Neural crest cell (in vitro differentiated cells): ENCODE measurements around the gene TAF4. TPM values are rescaled to one million over a fixed set of nuclear protein-coding genes. Genes with fewer than 3 reads are reported as not detected.

Experiments
- DNase-seq: peaks from one replicate; pipeline ENCODE4 v3.0.0; 2021; ENCODE audit warnings: low read depth, mixed read lengths, low spot score
- H3K27ac Mint-ChIP-seq: one replicate; pipeline ENCODE4 v1.8.0; 2021; ENCODE audit warnings: mild to moderate bottlenecking, mixed read lengths; ENCODE audit not compliant: unreplicated experiment
- H3K27me3 Mint-ChIP-seq: 2 replicates; pipeline ENCODE4 v1.8.0; 2021; ENCODE audit warnings: low read depth, mild to moderate bottlenecking, mixed read lengths
- H3K36me3 Mint-ChIP-seq: 2 replicates; pipeline ENCODE4 v1.8.0; 2021; ENCODE audit warnings: low read depth, mild to moderate bottlenecking, mixed read lengths
- H3K4me1 Mint-ChIP-seq: 2 replicates; pipeline ENCODE4 v1.8.0; 2021; ENCODE audit warnings: mixed read lengths
- H3K4me3 Mint-ChIP-seq: one replicate; pipeline ENCODE4 v1.8.0; 2021; ENCODE audit warnings: mild to moderate bottlenecking, mixed read lengths
- H3K9me3 Mint-ChIP-seq: 2 replicates; pipeline ENCODE4 v1.8.0; 2021; ENCODE audit warnings: mixed read lengths
- total RNA-seq: library from RNA; stranded (reverse); gene quantifications from 2 replicates; pipeline ENCODE4 v1.2.1, GENCODE V29; 2021
- TF ChIP-seq, protein P1 (sequence below): fragments of 200-600 bp; sonication (generic); conservative IDR thresholded peaks from 2 replicates; pipeline ENCODE4 v1.5.0; 2021; ENCODE audit warnings: antibody characterized with exemption, mild to moderate bottlenecking

TAF4 gene
- total RNA-seq, 1 donor from 2014 or later = 33.6 TPM

DNA sequence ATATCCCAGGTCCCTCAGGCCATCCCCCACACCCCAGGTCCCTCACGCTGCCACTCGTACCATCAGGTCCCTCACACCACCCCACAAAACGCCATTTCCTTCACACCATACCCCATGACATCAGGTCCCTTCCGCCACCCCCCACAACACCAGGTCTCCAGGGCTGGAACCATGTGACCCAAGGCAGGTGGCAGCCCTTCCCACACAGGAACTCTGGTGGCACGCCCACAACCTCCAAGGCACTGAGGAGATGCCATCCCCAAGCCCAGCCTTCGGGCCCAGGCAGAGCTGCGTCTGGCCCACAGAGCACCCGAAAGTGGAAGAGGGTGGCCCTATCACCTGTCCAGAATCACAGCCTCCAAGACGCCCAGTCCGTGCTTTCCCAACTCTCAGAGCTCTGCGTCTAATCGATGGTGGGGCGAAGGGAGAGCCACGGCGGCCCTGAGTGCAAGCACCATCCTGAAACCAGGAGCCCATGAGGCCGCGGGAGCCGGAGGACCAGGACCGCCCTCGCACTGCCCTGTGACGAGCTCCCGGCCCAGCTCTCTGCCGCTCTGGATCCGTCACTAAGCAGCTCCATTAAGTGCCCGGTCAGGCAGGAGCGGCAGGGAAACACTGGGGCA lies 12.7 kb downstream of the TAF4 start:
- peaks cover 10% of the 10 kb centered on the region for H3K36me3 Mint-ChIP-seq
- peak overlapping the region; percentile 27 for H3K27ac Mint-ChIP-seq
- H3K9me3 Mint-ChIP-seq = no peaks in the 10 kb centered on the region
- no peak overlapping the region for H3K4me3 Mint-ChIP-seq
- H3K4me1 Mint-ChIP-seq = peaks cover 13% of the 10 kb centered on the region
- TF ChIP-seq, protein P1, sequence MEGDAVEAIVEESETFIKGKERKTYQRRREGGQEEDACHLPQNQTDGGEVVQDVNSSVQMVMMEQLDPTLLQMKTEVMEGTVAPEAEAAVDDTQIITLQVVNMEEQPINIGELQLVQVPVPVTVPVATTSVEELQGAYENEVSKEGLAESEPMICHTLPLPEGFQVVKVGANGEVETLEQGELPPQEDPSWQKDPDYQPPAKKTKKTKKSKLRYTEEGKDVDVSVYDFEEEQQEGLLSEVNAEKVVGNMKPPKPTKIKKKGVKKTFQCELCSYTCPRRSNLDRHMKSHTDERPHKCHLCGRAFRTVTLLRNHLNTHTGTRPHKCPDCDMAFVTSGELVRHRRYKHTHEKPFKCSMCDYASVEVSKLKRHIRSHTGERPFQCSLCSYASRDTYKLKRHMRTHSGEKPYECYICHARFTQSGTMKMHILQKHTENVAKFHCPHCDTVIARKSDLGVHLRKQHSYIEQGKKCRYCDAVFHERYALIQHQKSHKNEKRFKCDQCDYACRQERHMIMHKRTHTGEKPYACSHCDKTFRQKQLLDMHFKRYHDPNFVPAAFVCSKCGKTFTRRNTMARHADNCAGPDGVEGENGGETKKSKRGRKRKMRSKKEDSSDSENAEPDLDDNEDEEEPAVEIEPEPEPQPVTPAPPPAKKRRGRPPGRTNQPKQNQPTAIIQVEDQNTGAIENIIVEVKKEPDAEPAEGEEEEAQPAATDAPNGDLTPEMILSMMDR = no peak
- H3K27me3 Mint-ChIP-seq = no peaks in the 10 kb centered on the region
- DNase-seq = no peak

DNA sequence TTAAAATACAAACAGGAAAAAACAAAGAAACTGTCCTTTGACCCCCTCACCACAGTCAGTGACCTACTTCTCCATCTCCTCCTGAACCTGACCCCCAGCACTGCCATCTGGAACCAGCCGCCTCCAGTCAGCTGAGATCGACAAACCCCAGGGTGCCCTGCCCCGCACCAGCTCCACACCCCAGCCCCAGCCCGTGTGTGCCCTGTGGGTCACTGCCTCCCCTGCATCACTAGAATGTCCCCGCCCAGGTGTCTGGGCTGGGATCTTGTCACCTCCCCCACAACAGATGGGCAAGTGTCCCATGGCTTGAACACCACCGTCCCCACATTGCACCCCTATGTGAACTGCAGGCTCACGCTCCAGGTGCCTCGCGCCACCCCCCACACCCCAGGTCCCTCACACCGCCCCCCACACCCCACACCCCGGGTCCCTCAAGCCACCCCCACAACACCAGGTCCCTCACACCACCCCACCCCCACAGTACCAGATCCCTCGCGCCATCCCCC lies 13.3 kb downstream of the TAF4 start:
- TF ChIP-seq, protein P1 = no peak
- no peaks in the 10 kb centered on the region for H3K27me3 Mint-ChIP-seq
- DNase-seq = no peak
- H3K36me3 Mint-ChIP-seq = peaks cover 10% of the 10 kb centered on the region
- H3K9me3 Mint-ChIP-seq = no peaks in the 10 kb centered on the region
- no peak overlapping the region for H3K4me3 Mint-ChIP-seq
- H3K27ac Mint-ChIP-seq = no peak overlapping the region
- peaks cover 16% of the 10 kb centered on the region for H3K4me1 Mint-ChIP-seq

DNA sequence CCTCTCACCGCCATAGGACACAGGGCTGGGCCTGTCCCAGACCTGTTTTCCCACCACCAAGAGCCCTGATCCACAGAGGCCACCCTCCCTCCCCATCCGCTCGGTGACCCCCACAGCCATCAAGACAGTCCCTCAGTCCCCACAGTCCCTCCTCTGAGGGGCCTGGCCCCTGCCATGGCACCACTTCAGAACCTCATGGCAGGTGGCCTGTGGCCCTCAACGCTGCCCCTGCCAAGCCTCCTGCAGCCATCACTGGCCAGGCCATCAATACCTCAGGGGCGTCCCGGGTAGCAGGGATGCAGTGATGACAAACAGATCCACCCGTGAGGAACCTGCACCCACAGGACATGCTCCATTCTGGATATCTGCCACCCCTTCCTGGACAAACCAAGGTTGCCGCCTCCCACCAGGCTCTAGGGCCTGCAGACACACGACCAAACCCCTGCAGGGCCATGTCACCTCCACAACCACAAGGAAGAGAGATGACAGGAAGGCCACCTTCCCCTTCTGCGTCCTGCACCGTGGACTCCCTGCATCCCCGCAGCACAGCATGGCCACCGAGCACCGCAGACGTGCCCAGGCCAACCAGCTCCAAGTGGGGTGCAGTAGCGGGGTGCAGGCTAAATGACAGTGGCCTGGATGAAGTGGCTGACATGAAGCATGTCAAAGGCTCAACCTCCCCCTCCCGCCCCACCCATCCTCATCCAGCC lies 14.0 kb downstream of the TAF4 start:
- Mint-ChIP-seq H3K27me3 (no peaks in the 10 kb centered on the region), H3K4me1 (peaks cover 23% of the 10 kb centered on the region), H3K9me3 (no peaks in the 10 kb centered on the region), H3K27ac (no peak overlapping the region), H3K36me3 (peaks cover 10% of the 10 kb centered on the region), H3K4me3 (no peak overlapping the region)
- DNase-seq = no peak
- TF ChIP-seq, protein P1 = no peak

DNA sequence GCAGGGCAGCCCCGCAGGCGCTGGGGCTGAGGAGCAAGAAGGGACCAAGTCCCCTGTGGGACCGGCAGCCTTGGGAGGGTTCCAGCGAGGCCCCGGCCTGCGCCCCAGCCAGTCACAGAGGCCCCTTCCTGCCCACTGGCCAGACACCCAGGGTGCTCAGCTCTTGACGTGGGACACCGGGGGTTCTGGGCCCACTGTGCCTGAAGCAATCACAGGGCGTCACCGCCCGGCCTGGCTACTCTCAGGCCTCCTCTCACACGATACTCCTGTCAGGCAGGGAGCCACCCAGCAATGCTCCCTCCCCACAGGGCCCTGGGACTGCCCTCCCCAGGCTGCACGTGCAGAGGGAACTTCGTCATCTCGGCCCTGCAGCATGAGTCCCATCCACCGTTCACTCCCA lies 14.5 kb downstream of the TAF4 start:
- Mint-ChIP-seq H3K4me1 (peaks cover 24% of the 10 kb centered on the region), H3K27ac (no peak overlapping the region), H3K9me3 (no peaks in the 10 kb centered on the region), H3K4me3 (no peak overlapping the region), H3K36me3 (peaks cover 7% of the 10 kb centered on the region), H3K27me3 (no peaks in the 10 kb centered on the region)
- TF ChIP-seq, protein P1 = no peak
- DNase-seq = no peak

DNA sequence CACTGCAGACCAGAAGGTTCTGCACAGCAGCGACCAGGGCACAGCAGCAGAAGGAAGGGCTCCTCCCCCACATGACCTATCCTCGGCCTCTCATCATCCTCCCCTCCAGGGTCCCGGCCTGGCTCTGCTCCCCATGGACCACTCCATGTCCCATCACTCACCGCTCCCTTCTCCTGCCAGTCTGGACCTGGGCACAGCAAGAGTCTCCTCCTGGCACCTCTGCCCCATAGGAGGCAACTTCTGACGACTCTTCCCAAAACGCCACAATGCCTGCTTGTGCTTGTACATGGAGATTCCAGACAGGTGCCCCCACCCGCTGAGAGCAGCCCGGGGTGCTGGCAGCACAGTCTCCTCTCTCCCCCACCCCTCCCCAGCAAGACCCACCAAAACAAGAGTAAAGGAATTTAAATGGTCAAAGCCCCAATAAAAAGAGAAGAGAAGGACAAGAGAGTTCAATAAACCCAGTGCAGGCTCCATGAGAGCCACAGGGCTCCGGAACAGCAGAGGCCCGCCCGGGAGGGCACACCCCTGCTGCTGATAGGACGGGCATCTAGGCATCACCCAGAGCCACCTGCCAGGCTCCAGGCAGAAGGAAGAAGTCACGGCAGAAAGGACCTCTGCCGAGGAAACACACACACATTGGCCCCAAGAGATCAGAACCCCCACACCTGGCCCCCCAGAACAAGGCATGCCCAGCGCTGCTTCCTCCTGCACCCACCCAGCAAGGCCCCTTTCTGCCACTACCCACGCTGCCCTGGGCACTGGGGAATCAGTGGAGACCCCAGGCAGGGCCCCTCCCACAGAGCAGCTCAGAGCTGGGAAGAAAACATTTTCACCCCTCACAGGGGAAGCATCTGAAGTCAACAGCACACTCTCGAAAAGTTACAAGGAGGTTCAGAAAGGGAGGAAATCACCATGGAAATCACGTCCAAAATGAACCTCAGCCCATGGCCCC lies 15.2 kb downstream of the TAF4 start:
- TF ChIP-seq, protein P1 = no peak
- peak overlapping the region; percentile 87 for H3K27ac Mint-ChIP-seq
- H3K4me1 Mint-ChIP-seq = peaks cover 31% of the 10 kb centered on the region
- no peaks in the 10 kb centered on the region for H3K9me3 Mint-ChIP-seq
- H3K36me3 Mint-ChIP-seq = peaks cover 3% of the 10 kb centered on the region
- no peaks in the 10 kb centered on the region for H3K27me3 Mint-ChIP-seq
- no peak for DNase-seq
- peak overlapping the region; percentile 0 for H3K4me3 Mint-ChIP-seq
